ENCODE results near the gene EP400. TPM values are rescaled to one million over a fixed set of nuclear protein-coding genes. Genes with fewer than 3 reads are reported as not detected.

Gene EP400
- total and polyA plus RNA-seq, 2 of the 13 experiments (the other 11 are each of a cell fraction or from before 2014, with no cell fraction given): 4.9 to 5.0 TPM

- no peak for TF ChIP-seq E2F1 (CRISPR knock-in tag; IDR thresholded peaks at IDR 0.05)
- no peak for TF ChIP-seq HES4 (CRISPR knock-in tag; IDR thresholded peaks at IDR 0.05; ENCODE audit: borderline replicate concordance)
- no peak for TF ChIP-seq ZNF33A (CRISPR knock-in tag; IDR thresholded peaks at IDR 0.05; ENCODE audit: borderline replicate concordance)
- no peak for TF ChIP-seq CENPT (CRISPR knock-in tag; IDR thresholded peaks at IDR 0.05; ENCODE audit: low read depth)
- 0 out of 2 replicates have a peak, but pooled peaks have one; percentile 6 for TF ChIP-seq RXRA (CRISPR knock-in tag; IDR thresholded peaks at IDR 0.05)
- no peak for TF ChIP-seq ZNF891 (CRISPR knock-in tag; IDR thresholded peaks at IDR 0.05)
- TF ChIP-seq SMARCE1 (IDR thresholded peaks at IDR 0.05; ENCODE audit: borderline replicate concordance): no peak
- TF ChIP-seq POLR2A (IDR thresholded peaks at IDR 0.05; ENCODE audit: insufficient read depth in 1 of 2, low read depth in 2 of 2, low read length in 2 of 2): no peak
- TF ChIP-seq ZNF335 (CRISPR knock-in tag; IDR thresholded peaks at IDR 0.05): no peak
- TF ChIP-seq GMEB2 (CRISPR knock-in tag; IDR thresholded peaks at IDR 0.05; ENCODE audit: low read depth): no peak
- TF ChIP-seq ZNF253 (CRISPR knock-in tag; IDR thresholded peaks at IDR 0.05; ENCODE audit: borderline replicate concordance): no peak
- no peak for TF ChIP-seq ZBTB10 (CRISPR knock-in tag; IDR thresholded peaks at IDR 0.05; ENCODE audit: borderline replicate concordance)
- no peak for TF ChIP-seq ZBTB20 (CRISPR knock-in tag; IDR thresholded peaks at IDR 0.05; ENCODE audit: borderline replicate concordance, low read depth)
- no peak for TF ChIP-seq SNAPC4 (CRISPR knock-in tag; IDR thresholded peaks at IDR 0.05)
- peak; percentile 8; the same call in 1 of the 2 replicates for TF ChIP-seq ZNF362 (CRISPR knock-in tag; IDR thresholded peaks at IDR 0.05; ENCODE audit: borderline replicate concordance)
- no peak for TF ChIP-seq BCL6 (CRISPR knock-in tag; IDR thresholded peaks at IDR 0.05)
- no peak; the same call in 1 of the 2 replicates for TF ChIP-seq YEATS2 (CRISPR knock-in tag; IDR thresholded peaks at IDR 0.05; ENCODE audit: borderline replicate concordance)
Measured at GRCh38 chr12:131928080-131928710, 21.5 kb upstream of the EP400 start (continued).
